Left lobe of liver (tissue), 2 donors: ENCODE measurements around the gene FAM151B. TPM values are rescaled to one million over a fixed set of nuclear protein-coding genes. Genes with fewer than 3 reads are reported as not detected.
A peak's percentile ranks its signal among the peaks of the same experiment; 100 is the strongest.
"Not testable (repeated sequence)": the region's sequence is repeated elsewhere in the genome, so short reads cannot be mapped to it uniquely, and the experiment has no call there.

ENCODE experiments used
- ATAC-seq: fragments of 200-7000 bp; cut with Tn5 transposase; one replicate; pipeline ENCODE4 v1.9.1; 2020; ENCODE audit warnings: mild to moderate bottlenecking, moderate library complexity
- DNase-seq: peaks from one replicate; pipeline ENCODE4 v3.0.0-alpha.2; 2020; ENCODE audit warnings: low spot score
- total RNA-seq: library from RNA; stranded (reverse); gene quantifications from one replicate; pipeline ENCODE4 v1.2.1, GENCODE V29; 2021
- donor health status: DM: no; HTN: no; CAD: no; lungs with moderate emphysema.
- donor health status: DM: no; HTN: yes; CAD: no.

Gene FAM151B
- total RNA-seq = 1.2 TPM

- peak; percentile 97 for DNase-seq
- peak; percentile 93 for ATAC-seq
Measured at GRCh38 chr5:80487829-80488721, at the start of gene FAM151B. TSS of gene FAM151B (plus strand) at chr5:80488100. CDS start at chr5:80488124, 24 bp downstream.

GRCh38 chr5:80438739-80439138 is 49.2 kb upstream of the FAM151B start:
- DNase-seq (no peak), ATAC-seq (peak; percentile 64)

- ATAC-seq (peak; percentile 69), DNase-seq (no peak)
Measured at GRCh38 chr5:80439213-80439612, 48.7 kb upstream of the FAM151B start.

- ATAC-seq (no peak), DNase-seq (no peak)
Measured at GRCh38 chr5:80442742-80443141, 45.2 kb upstream of the FAM151B start.

GRCh38 chr5:80453366-80453765 is 34.5 kb upstream of the FAM151B start:
- no peak for ATAC-seq
- no peak for DNase-seq

GRCh38 chr5:80463269-80463668 is 24.6 kb upstream of the FAM151B start:
- ATAC-seq (no peak), DNase-seq (no peak)

GRCh38 chr5:80466669-80467485 is 21.0 kb upstream of the FAM151B start:
- DNase-seq (no peak), ATAC-seq (peak; percentile 28)

GRCh38 chr5:80468131-80468530 is 19.8 kb upstream of the FAM151B start:
- DNase-seq = no peak
- no peak for ATAC-seq

GRCh38 chr5:80470631-80471030 is 17.3 kb upstream of the FAM151B start:
- ATAC-seq = not testable (repeated sequence)

GRCh38 chr5:80474929-80475328 is 13.0 kb upstream of the FAM151B start:
- ATAC-seq = peak; percentile 93
- DNase-seq = no peak

More at GRCh38 chr5:80470631-80471030, 17.3 kb upstream of the FAM151B start:
- DNase-seq = not testable (repeated sequence)

- no peak for ATAC-seq
Measured at GRCh38 chr5:80479713-80480112, 8.2 kb upstream of the FAM151B start.

GRCh38 chr5:80480354-80480753 is 7.5 kb upstream of the FAM151B start:
- ATAC-seq = no peak
- no peak for DNase-seq

More at GRCh38 chr5:80479713-80480112, 8.2 kb upstream of the FAM151B start:
- DNase-seq = no peak

- peak; percentile 71 for DNase-seq
- ATAC-seq = peak; percentile 99
Measured at GRCh38 chr5:80481019-80481893, 6.6 kb upstream of the FAM151B start.

GRCh38 chr5:80482578-80482977 is 5.3 kb upstream of the FAM151B start:
- ATAC-seq (no peak), DNase-seq (no peak)

- no peak for ATAC-seq
- DNase-seq = no peak
Measured at GRCh38 chr5:80483636-80484232, 4.2 kb upstream of the FAM151B start.

GRCh38 chr5:80487444-80487828 is 464 bp upstream of the FAM151B start:
- DNase-seq (no peak), ATAC-seq (no peak)

- DNase-seq (no peak), ATAC-seq (no peak)
Measured at GRCh38 chr5:80491296-80491695, 3.4 kb downstream of the FAM151B start.

- ATAC-seq = no peak
- no peak for DNase-seq
Measured at GRCh38 chr5:80492741-80493140, 4.8 kb downstream of the FAM151B start.

GRCh38 chr5:80493443-80493842 is 5.5 kb downstream of the FAM151B start:
- not testable (repeated sequence) for ATAC-seq, DNase-seq

GRCh38 chr5:80495891-80496290 is 8.0 kb downstream of the FAM151B start:
- DNase-seq = no peak
- ATAC-seq = no peak
